Measurements from ENCODE around the gene TEX11. TPM values are rescaled to one million over a fixed set of nuclear protein-coding genes. Genes with fewer than 3 reads are reported as not detected.

Gene TEX11
- total RNA-seq, 1 experiment from 2014 or later, result not detected

- intact Hi-C loops (cut with micrococcal nuclease; ENCODE audit: unreplicated experiment), result no loop called here
- DNase-seq, result no peak
- H3K36me3 ChIP-seq (ENCODE audit: low read depth), result no peaks in the 10 kb centered on the region
- no peak overlapping the region for H3K27ac ChIP-seq
- no peak overlapping the region for H3K4me2 ChIP-seq
- no peaks in the 10 kb centered on the region for H3K9me2 ChIP-seq (ENCODE audit: insufficient read depth)
- ChIA-PET CTCF (interaction anchor here (0.6 kb wide), 1 partner anchor 542 kb away, joined by 6 read pairs; the partner anchor contains the start of gene IGBP1), POLR2A (ENCODE audit: unreplicated experiment) (no interaction called here)
- TF ChIP-seq CTCF (conservative IDR thresholded peaks at IDR 0.05) (no peak), EZH2 (IDR thresholded peaks at IDR 0.05; ENCODE audit: low read depth) (no peak)
- no peak overlapping the region for H2AFZ ChIP-seq
- no peaks in the 10 kb centered on the region for H3K79me2 ChIP-seq (ENCODE audit: low read depth)
- no TSS peak for BruUV-seq (replicated peaks)
- H3K9me3 ChIP-seq (ENCODE audit: insufficient read depth, low read depth), result no peaks in the 10 kb centered on the region
- no peaks in the 10 kb centered on the region for H3K27me3 ChIP-seq (ENCODE audit: insufficient read depth, low read depth)
- no peak overlapping the region for H3K4me3 ChIP-seq
- H3K4me1 ChIP-seq (replicated peaks; ENCODE audit: insufficient read depth), result no peaks in the 10 kb centered on the region
- no peaks in the 10 kb centered on the region for H3F3A ChIP-seq (ENCODE audit: insufficient read depth, low read depth)
- H4K20me1 ChIP-seq (ENCODE audit: insufficient read depth), result no peaks in the 10 kb centered on the region
Observed at GRCh38 chrX:70675284-70675683, 233.2 kb downstream of the TEX11 start.

DNA sequence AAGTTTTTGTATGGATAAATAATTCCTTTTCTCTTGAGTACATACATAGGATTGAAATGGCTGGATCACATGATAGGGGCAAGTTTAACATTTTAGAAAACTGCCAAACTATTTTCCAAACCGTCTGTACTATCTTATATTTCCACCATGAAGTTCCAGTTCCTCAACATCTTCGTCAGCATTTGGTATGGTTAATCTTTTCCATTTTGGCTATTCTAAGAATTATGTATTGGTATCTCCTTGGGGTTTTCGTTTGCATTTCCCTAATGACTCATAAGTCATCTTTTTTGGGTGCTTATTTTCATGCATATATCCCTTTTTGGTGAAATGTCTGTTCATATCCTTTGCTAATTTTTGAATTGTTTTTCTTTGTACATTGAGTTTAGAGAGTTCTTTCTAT, 236.2 kb downstream of the TEX11 start:
- H3K36me3 ChIP-seq (ENCODE audit: low read depth), result no peaks in the 10 kb centered on the region

GRCh38 chrX:70669120-70669519, 239.4 kb downstream of the TEX11 start:
- no peaks in the 10 kb centered on the region for H3K79me2 ChIP-seq (ENCODE audit: low read depth)
- H3F3A ChIP-seq (ENCODE audit: insufficient read depth, low read depth), result no peaks in the 10 kb centered on the region
- H3K9me2 ChIP-seq (ENCODE audit: insufficient read depth), result no peaks in the 10 kb centered on the region
- no peak overlapping the region for H3K4me3 ChIP-seq
- H2AFZ ChIP-seq, result no peak overlapping the region
- intact Hi-C loops (cut with micrococcal nuclease; ENCODE audit: unreplicated experiment), result loop anchor here (10.0 kb wide), 1 partner anchor 214 kb away; no protein-coding TSS in a partner anchor
- no peaks in the 10 kb centered on the region for H3K36me3 ChIP-seq (ENCODE audit: low read depth)
- no peaks in the 10 kb centered on the region for H3K4me1 ChIP-seq (replicated peaks; ENCODE audit: insufficient read depth)
- no peak for DNase-seq
- ChIA-PET CTCF (no interaction called here), POLR2A (ENCODE audit: unreplicated experiment) (no interaction called here)
- H4K20me1 ChIP-seq (ENCODE audit: insufficient read depth), result no peaks in the 10 kb centered on the region
- H3K27ac ChIP-seq, result no peak overlapping the region
- no peak overlapping the region for H3K4me2 ChIP-seq
- H3K9me3 ChIP-seq (ENCODE audit: insufficient read depth, low read depth), result no peaks in the 10 kb centered on the region
- no peaks in the 10 kb centered on the region for H3K27me3 ChIP-seq (ENCODE audit: insufficient read depth, low read depth)
- TF ChIP-seq CTCF (conservative IDR thresholded peaks at IDR 0.05) (no peak), EZH2 (IDR thresholded peaks at IDR 0.05; ENCODE audit: low read depth) (no peak)
- BruUV-seq (replicated peaks), result no TSS peak

More for the DNA sequence above, 236.2 kb downstream of the TEX11 start:
- TF ChIP-seq EZH2 (IDR thresholded peaks at IDR 0.05; ENCODE audit: low read depth), result no peak
- no peak for TF ChIP-seq CTCF (conservative IDR thresholded peaks at IDR 0.05)
- no TSS peak for BruUV-seq (replicated peaks)
- H3K27me3 ChIP-seq (ENCODE audit: insufficient read depth, low read depth), result no peaks in the 10 kb centered on the region
- no peaks in the 10 kb centered on the region for H3F3A ChIP-seq (ENCODE audit: insufficient read depth, low read depth)
- intact Hi-C loops (cut with micrococcal nuclease; ENCODE audit: unreplicated experiment), result no loop called here
- no peak overlapping the region for H3K4me3 ChIP-seq
- no peaks in the 10 kb centered on the region for H3K4me1 ChIP-seq (replicated peaks; ENCODE audit: insufficient read depth)
- ChIA-PET POLR2A (ENCODE audit: unreplicated experiment) (no interaction called here), CTCF (no interaction called here)
- H3K27ac ChIP-seq, result no peak overlapping the region
- H4K20me1 ChIP-seq (ENCODE audit: insufficient read depth), result no peaks in the 10 kb centered on the region
- H3K4me2 ChIP-seq, result no peak overlapping the region
- no peaks in the 10 kb centered on the region for H3K9me3 ChIP-seq (ENCODE audit: insufficient read depth, low read depth)
- no peak overlapping the region for H2AFZ ChIP-seq
- no peak for DNase-seq
- no peaks in the 10 kb centered on the region for H3K79me2 ChIP-seq (ENCODE audit: low read depth)
- no peaks in the 10 kb centered on the region for H3K9me2 ChIP-seq (ENCODE audit: insufficient read depth)
